Fibroblast of skin of abdomen (primary cell): ENCODE data around the gene PEX11A. TPM values are rescaled to one million over a fixed set of nuclear protein-coding genes. Genes with fewer than 3 reads are reported as not detected.
"Not testable (repeated sequence)": the region's sequence is repeated elsewhere in the genome, so short reads cannot be mapped to it uniquely, and the experiment has no call there.

ENCODE experiments used
- DNase-seq: peaks from one replicate; pipeline ENCODE4 v3.0.0-alpha.2; 2013
- polyA plus RNA-seq, 2 experiments: library from polyadenylated mRNA; unstranded; fragments of 120-200 nt; gene quantifications; one replicate each; pipeline ENCODE4 v1.2.1, GENCODE V29; 2013; ENCODE audit not compliant: insufficient read length in 2 of 2

The PEX11A gene
- 5.0 TPM for polyA plus RNA-seq (2013, experiment 1 of 2; ENCODE audit: insufficient read length)
- 6.0 TPM for polyA plus RNA-seq (2013, experiment 2 of 2; ENCODE audit: insufficient read length)

GRCh38 chr15:89690276-89691218 lies at the start of gene PEX11A, which contains the start of gene WDR93:
TSS of gene PEX11A (minus strand) at chr15:89690754. CDS start at chr15:89690632, 122 bp downstream.
TSS of gene WDR93 (plus strand) at chr15:89690811. CDS start at chr15:89701747, 10,936 bp downstream.
- peak; percentile 71 for DNase-seq

- DNase-seq: peak; percentile 66
These were observed 49.6 kb upstream of the PEX11A start for GRCh38 chr15:89740137-89740536.

GRCh38 chr15:89735773-89736172 lies 45.2 kb upstream of the PEX11A start:
- DNase-seq: no peak

GRCh38 chr15:89732451-89733172 lies 42.1 kb upstream of the PEX11A start:
- no peak for DNase-seq

GRCh38 chr15:89731275-89731674 lies 40.7 kb upstream of the PEX11A start:
- no peak for DNase-seq

- no peak for DNase-seq
These were observed 37.7 kb upstream of the PEX11A start for GRCh38 chr15:89728254-89728653.

- DNase-seq: no peak
These were observed 34.5 kb upstream of the PEX11A start for GRCh38 chr15:89725064-89725463.

- DNase-seq: no peak
These were observed 34.1 kb upstream of the PEX11A start for GRCh38 chr15:89724621-89725020.

- DNase-seq: no peak
These were observed 32.5 kb upstream of the PEX11A start for GRCh38 chr15:89723031-89723430.

- no peak for DNase-seq
These were observed 24.2 kb upstream of the PEX11A start for GRCh38 chr15:89714775-89715174.

- no peak for DNase-seq
These were observed 17.0 kb upstream of the PEX11A start for GRCh38 chr15:89707577-89707976.

- DNase-seq: no peak
These were observed 13.9 kb upstream of the PEX11A start for GRCh38 chr15:89704411-89704810.

GRCh38 chr15:89695198-89695597 lies 4.6 kb upstream of the PEX11A start:
- no peak for DNase-seq

GRCh38 chr15:89693696-89694095 lies 3.1 kb upstream of the PEX11A start:
- no peak for DNase-seq

- no peak for DNase-seq
These were observed 2.5 kb upstream of the PEX11A start for GRCh38 chr15:89693091-89693490.

- not testable (repeated sequence) for DNase-seq
These were observed 651 bp downstream of the PEX11A start for GRCh38 chr15:89689930-89690275.

- no peak for DNase-seq
These were observed 4.0 kb downstream of the PEX11A start for GRCh38 chr15:89686522-89686921.

- DNase-seq: no peak
These were observed 4.6 kb downstream of the PEX11A start for GRCh38 chr15:89685995-89686394.

- DNase-seq: no peak
These were observed 9.4 kb downstream of the PEX11A start for GRCh38 chr15:89681146-89681545.

- DNase-seq: peak; percentile 9
These were observed 10.2 kb downstream of the PEX11A start for GRCh38 chr15:89680282-89680873.

GRCh38 chr15:89679212-89679611 lies 11.3 kb downstream of the PEX11A start, which contains the start of gene PLIN1:
TSS of gene PLIN1 (minus strand) at chr15:89679367. CDS start at chr15:89677489, 1,878 bp downstream.
- no peak for DNase-seq

- DNase-seq: no peak
These were observed 13.2 kb downstream of the PEX11A start for GRCh38 chr15:89677381-89677780.

GRCh38 chr15:89675606-89676005 lies 14.9 kb downstream of the PEX11A start:
- no peak for DNase-seq
